Panc1 (cell line): Measurements from ENCODE around the gene ACSS1. TPM values are rescaled to one million over a fixed set of nuclear protein-coding genes. Genes with fewer than 3 reads are reported as not detected.

ENCODE experiments used
- ATAC-seq: fragments of 200-7000 bp; cut with Tn5 transposase; 2 replicates; pipeline ENCODE4 v1.9.1; 2020; ENCODE audit warnings: mild to moderate bottlenecking, moderate library complexity
- BruUV-seq: library from RNA; stranded (reverse); fragments of 400-500 nt; replicated peaks from 2 replicates; lab custom pipeline; 2021; lab: Mats Ljungman, UMichigan
- CTCF ChIA-PET: fragments of 300-600 bp; sonication (Branson Sonifier 250); formaldehyde crosslinking; loops from one replicate; lab custom pipeline; 2022; ENCODE audit warnings: antibody characterized with exemption; lab: Charles Lee
- POLR2A ChIA-PET: fragments of 300-600 bp; sonication (Branson Sonifier 250); formaldehyde crosslinking; loops from one replicate; lab custom pipeline; 2022; ENCODE audit warnings: antibody characterized with exemption; lab: Charles Lee
- DNase-seq: peaks from one replicate; pipeline ENCODE4 v3.0.0-alpha.2; 2010; ENCODE audit warnings: low read depth, low spot score
- H3K27ac ChIP-seq: 2 replicates; pipeline ENCODE4 v1.5.1; 2011; ENCODE audit warnings: mild to moderate bottlenecking, low read length, inconsistent platforms
- H3K27me3 ChIP-seq: fragments of 200-500 bp; sonication (Bioruptor generic); 2 replicates; pipeline ENCODE4 v1.6.0; 2014; ENCODE audit warnings: low read length, inconsistent platforms; ENCODE audit not compliant: control insufficient read depth, insufficient read depth
- H3K36me3 ChIP-seq: fragments of 200-500 bp; sonication (Bioruptor generic); 2 replicates; pipeline ENCODE4 v1.5.1; 2014; ENCODE audit warnings: inconsistent platforms, mild to moderate bottlenecking, low read length, moderate library complexity; ENCODE audit not compliant: control insufficient read depth, insufficient read depth
- H3K4me1 ChIP-seq: 2 replicates; pipeline ENCODE4 v1.5.1; 2011; ENCODE audit warnings: inconsistent platforms, mild to moderate bottlenecking, low read length, moderate library complexity; ENCODE audit not compliant: control insufficient read depth, insufficient read depth
- H3K4me3 ChIP-seq, 2 experiments: 2 replicates each; pipeline ENCODE4 v1.5.1; 2011 to 2012; ENCODE audit warnings: low read depth in 2 of 2, low read length in 2 of 2, mild to moderate bottlenecking in 2 of 2, inconsistent platforms in 1 of 2, moderate library complexity in 1 of 2
- H3K9me3 ChIP-seq: fragments of 200-500 bp; sonication (Bioruptor generic); 2 replicates; pipeline ENCODE4 v1.5.1; 2014; ENCODE audit warnings: low read depth, mild to moderate bottlenecking, inconsistent platforms, low read length, moderate library complexity; ENCODE audit not compliant: control insufficient read depth, insufficient read depth
- POLR2AphosphoS5 ChIP-seq: IDR thresholded peaks from 2 replicates; pipeline ENCODE4 v1.6.1; 2012; ENCODE audit warnings: mild to moderate bottlenecking, low read depth, low read length, moderate library complexity
- SIN3A ChIP-seq: IDR thresholded peaks from 2 replicates; pipeline ENCODE4 v1.6.1; 2012; ENCODE audit warnings: low read depth, mild to moderate bottlenecking, low read length, moderate library complexity, borderline replicate concordance; ENCODE audit not compliant: insufficient read depth
- TCF7L2 ChIP-seq: IDR thresholded peaks from 2 replicates; pipeline ENCODE4 v1.6.1; 2011; ENCODE audit warnings: mild to moderate bottlenecking, low read depth, low read length, inconsistent platforms
- in situ Hi-C: cut with HindIII; loops from 2 replicates; pipeline ENCODE4 v1.10.0; 2016; ENCODE audit warnings: low sequenced_read_pairs, low pct_unique_long_range_greater_than_20kb
- intact Hi-C: fragments of 100-400 bp; cut with micrococcal nuclease; formaldehyde crosslinking; loops from one replicate; pipeline ENCODE4 v1.10.0; 2022; ENCODE audit not compliant: unreplicated experiment
- total RNA-seq: library from RNA; stranded (reverse); gene quantifications from one replicate; pipeline ENCODE4 v1.2.1, GENCODE V29; 2021; ENCODE audit not compliant: unreplicated experiment
- TF ChIP-seq, protein P1 (sequence below): fragments of 450-650 bp; IDR thresholded peaks from 2 replicates; pipeline ENCODE4 v1.5.1; 2017; ENCODE audit warnings: mild to moderate bottlenecking
- TF ChIP-seq, protein P2 (sequence below), 2 experiments: IDR thresholded peaks; 2 replicates each; pipeline ENCODE4 v1.6.1; 2011 to 2012; ENCODE audit warnings: low read depth in 2 of 2, control low read depth in 1 of 2, low read length in 1 of 2, mild to moderate bottlenecking in 1 of 2, moderate library complexity in 1 of 2; ENCODE audit not compliant: insufficient read depth in 1 of 2

The ACSS1 gene
- total RNA-seq, 1 experiment from 2014 or later: 32.2 TPM

GRCh38 chr20:25005661-25006060, 52.3 kb downstream of the ACSS1 start:
- Histone ChIP-seq H3K27me3 (no peaks in the 10 kb centered on the region), H3K36me3 (no peaks in the 10 kb centered on the region), H3K27ac (no peak overlapping the region), H3K4me3 (no peak overlapping the region), H3K9me3 (peaks cover 4% of the 10 kb centered on the region; the same call in 1 of the 2 replicates), H3K4me1 (no peaks in the 10 kb centered on the region)
- CTCF ChIA-PET: no interaction called here
- in situ Hi-C loops (no loop called here), intact Hi-C loops (no loop called here)
- BruUV-seq: no TSS peak
- no peak for DNase-seq
- POLR2A ChIA-PET: no interaction called here
- TF ChIP-seq POLR2AphosphoS5 (no peak), SIN3A (no peak), TCF7L2 (no peak)
- TF ChIP-seq, protein P1, sequence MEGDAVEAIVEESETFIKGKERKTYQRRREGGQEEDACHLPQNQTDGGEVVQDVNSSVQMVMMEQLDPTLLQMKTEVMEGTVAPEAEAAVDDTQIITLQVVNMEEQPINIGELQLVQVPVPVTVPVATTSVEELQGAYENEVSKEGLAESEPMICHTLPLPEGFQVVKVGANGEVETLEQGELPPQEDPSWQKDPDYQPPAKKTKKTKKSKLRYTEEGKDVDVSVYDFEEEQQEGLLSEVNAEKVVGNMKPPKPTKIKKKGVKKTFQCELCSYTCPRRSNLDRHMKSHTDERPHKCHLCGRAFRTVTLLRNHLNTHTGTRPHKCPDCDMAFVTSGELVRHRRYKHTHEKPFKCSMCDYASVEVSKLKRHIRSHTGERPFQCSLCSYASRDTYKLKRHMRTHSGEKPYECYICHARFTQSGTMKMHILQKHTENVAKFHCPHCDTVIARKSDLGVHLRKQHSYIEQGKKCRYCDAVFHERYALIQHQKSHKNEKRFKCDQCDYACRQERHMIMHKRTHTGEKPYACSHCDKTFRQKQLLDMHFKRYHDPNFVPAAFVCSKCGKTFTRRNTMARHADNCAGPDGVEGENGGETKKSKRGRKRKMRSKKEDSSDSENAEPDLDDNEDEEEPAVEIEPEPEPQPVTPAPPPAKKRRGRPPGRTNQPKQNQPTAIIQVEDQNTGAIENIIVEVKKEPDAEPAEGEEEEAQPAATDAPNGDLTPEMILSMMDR: no peak
- TF ChIP-seq, protein P2, sequence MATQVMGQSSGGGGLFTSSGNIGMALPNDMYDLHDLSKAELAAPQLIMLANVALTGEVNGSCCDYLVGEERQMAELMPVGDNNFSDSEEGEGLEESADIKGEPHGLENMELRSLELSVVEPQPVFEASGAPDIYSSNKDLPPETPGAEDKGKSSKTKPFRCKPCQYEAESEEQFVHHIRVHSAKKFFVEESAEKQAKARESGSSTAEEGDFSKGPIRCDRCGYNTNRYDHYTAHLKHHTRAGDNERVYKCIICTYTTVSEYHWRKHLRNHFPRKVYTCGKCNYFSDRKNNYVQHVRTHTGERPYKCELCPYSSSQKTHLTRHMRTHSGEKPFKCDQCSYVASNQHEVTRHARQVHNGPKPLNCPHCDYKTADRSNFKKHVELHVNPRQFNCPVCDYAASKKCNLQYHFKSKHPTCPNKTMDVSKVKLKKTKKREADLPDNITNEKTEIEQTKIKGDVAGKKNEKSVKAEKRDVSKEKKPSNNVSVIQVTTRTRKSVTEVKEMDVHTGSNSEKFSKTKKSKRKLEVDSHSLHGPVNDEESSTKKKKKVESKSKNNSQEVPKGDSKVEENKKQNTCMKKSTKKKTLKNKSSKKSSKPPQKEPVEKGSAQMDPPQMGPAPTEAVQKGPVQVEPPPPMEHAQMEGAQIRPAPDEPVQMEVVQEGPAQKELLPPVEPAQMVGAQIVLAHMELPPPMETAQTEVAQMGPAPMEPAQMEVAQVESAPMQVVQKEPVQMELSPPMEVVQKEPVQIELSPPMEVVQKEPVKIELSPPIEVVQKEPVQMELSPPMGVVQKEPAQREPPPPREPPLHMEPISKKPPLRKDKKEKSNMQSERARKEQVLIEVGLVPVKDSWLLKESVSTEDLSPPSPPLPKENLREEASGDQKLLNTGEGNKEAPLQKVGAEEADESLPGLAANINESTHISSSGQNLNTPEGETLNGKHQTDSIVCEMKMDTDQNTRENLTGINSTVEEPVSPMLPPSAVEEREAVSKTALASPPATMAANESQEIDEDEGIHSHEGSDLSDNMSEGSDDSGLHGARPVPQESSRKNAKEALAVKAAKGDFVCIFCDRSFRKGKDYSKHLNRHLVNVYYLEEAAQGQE (IDR thresholded peaks at IDR 0.05; ENCODE audit: insufficient read depth in 1 of 2, low read depth in 2 of 2, low read length in 1 of 2): no peak
- ATAC-seq: 0 out of 2 replicates have a peak, but pooled peaks have one; percentile 21

- POLR2A ChIA-PET: no interaction called here
- TF ChIP-seq, protein P2 (IDR thresholded peaks at IDR 0.05; ENCODE audit: insufficient read depth in 1 of 2, low read depth in 2 of 2, low read length in 1 of 2): no peak
- TF ChIP-seq, protein P1: no peak
- TF ChIP-seq TCF7L2: no peak
- TF ChIP-seq SIN3A: no peak
- TF ChIP-seq POLR2AphosphoS5: no peak
- Histone ChIP-seq H3K4me1 (no peaks in the 10 kb centered on the region), H3K27ac (no peak overlapping the region), H3K27me3 (no peaks in the 10 kb centered on the region), H3K9me3 (peaks cover 4% of the 10 kb centered on the region; the same call in 1 of the 2 replicates), H3K36me3 (no peaks in the 10 kb centered on the region), H3K4me3 (no peak overlapping the region)
- ATAC-seq (no peak), DNase-seq (no peak)
- CTCF ChIA-PET: no interaction called here
- intact Hi-C loops: no loop called here
- BruUV-seq: no TSS peak
- in situ Hi-C loops: no loop called here
These were observed 52.7 kb downstream of the ACSS1 start for GRCh38 chr20:25005220-25005619.
